CD4-positive, alpha-beta T cell treated with Interleukin-2 at 100 ng/mL for 4 hours (primary cell): ENCODE results near the gene RSPO1.

Experiments used
- DNase-seq: peaks from one replicate; pipeline ENCODE4 v3.0.0-alpha.2; 2020; ENCODE audit warnings: low spot score

The RSPO1 gene

DNA sequence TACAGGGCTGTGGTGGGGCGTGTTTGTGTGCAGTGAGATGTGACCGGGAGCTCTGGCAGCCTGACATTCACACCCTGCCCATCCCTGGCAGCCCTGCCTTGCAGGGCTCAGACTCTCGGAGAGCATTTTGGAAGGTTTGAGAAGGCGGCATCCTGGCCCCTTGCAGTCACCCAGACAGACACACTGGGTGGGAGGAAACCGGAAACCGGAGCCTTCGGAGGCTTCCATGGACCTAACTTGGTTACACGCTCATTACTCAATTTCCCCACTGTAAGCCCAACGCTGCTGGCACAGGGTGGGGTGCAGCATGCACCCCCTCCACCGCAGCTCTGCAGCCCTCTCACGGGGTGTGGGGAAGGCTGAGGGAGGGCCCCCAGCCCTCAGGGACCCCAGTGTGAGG is 22.2 kb upstream of the RSPO1 start:
- DNase-seq = no peak

DNA sequence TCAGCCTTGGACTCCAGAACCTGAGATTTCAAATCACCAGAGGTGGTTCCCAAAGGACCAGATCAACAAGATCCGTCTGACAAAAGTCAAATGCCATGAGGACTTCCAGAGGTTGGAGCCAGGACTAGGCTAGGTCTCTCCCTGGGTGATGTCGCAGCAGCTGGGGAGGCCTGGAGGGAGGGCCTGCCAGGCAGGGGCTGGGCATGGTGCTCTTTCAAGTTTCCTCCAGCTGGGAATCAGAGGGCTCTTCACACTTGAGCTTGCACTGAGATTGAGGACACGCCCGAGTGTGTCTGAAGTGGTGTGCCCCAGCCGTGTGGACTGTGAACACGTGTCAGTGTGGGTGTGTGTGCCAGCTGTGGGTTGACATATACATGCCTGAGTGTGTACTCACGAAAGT is 21.3 kb upstream of the RSPO1 start:
- DNase-seq = no peak

DNA sequence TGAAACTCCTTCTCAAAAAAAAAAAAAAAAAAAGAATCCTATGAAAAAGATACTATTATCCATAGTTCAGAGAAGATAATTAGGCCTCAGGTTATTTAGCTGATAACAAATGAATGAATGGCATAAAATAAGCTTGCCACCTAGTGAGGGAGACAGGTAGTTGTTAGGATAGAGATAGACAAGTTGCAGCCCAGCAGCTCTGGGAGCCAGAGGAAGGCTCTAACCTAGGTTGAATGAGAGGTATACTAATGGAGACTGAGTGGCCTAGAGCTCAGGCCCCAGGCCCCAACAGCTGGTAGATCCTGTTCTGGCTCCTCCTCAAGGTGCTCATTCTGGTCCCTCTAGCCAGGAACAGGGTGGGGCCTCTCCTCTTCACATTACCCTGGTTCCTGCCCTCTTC is 20.6 kb upstream of the RSPO1 start:
- DNase-seq = no peak

DNA sequence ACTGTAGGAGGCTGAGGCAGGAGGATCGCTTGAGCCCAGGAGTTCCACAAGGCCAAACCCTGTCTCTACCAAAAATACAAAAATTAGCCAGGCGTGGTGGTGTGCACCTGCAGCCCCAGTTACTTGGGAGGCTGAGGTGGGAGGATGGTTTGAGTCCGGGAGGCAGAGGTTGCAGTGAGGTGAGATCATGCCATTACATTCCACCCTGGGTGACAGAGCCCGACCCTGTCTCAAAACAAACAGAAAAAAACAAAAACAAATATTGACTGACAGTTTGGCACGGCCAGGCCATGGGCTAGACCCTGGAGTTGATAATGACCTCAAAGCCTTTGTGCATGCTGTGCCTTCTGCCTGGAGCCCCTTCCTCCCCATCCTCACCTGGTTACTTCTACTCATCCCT is 19.2 kb upstream of the RSPO1 start:
- DNase-seq = no peak

DNA sequence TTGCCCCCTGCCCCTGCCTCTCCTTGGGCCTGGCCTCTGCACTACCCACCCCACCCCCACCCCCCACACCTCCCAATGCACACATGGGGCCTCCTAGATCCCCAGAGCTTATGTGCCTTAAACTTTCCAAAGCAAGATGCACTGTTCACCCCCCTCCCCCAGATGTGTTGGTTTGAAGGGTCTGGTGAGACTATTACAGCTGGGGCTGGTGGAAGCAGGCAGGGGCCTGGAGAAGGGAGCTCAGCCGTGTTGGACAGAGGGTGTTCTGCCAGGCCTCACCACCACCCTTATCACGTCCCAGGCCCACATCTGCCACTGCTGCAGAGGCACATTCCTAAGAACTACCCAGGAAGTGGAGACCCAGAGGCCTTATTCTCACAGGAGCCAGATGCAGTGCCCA is 18.3 kb upstream of the RSPO1 start:
- DNase-seq = no peak

DNA sequence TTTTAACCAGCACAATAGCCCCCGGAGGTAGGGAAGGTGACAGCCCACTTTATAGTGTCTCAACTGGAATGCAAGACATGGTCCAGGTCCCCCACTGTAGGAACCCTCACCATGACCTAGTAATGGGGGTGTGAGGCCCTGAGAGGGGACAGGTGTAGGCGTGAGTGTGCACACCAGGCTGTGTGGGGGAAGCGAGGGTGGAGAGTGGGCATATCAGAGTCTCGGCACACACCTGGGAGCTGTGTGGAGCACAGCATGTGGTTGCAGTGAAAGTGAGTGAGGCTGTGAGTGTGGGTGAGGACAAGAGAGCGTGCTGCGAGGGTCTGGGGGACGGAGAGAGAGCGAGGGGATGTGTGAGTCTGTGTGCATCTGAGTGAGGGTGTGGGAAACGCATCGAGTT is 17.1 kb upstream of the RSPO1 start:
- no peak for DNase-seq

DNA sequence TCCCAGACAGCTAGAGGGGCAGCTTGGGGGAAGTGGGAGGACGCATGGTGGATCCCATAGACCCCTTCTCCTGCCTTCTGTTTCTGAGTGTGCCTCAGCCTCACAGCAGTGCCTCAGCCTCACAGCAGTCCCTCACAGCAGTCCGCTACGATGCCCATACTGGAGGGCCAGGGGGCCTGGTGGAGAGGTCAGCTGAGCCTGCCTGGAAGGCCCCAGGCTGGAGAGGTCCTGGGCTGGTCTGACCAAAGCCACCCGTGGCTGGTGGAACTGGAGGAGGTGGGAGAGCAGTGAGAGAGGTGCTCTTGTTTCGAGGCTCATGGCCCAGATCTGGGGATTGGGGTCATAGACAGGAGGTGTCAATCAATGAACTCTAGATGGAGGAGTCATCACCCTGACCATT is 16.0 kb upstream of the RSPO1 start:
- DNase-seq = no peak

- no peak for DNase-seq
These were observed 15.5 kb upstream of the RSPO1 start for GRCh38 chr1:37650173-37650572.

DNA sequence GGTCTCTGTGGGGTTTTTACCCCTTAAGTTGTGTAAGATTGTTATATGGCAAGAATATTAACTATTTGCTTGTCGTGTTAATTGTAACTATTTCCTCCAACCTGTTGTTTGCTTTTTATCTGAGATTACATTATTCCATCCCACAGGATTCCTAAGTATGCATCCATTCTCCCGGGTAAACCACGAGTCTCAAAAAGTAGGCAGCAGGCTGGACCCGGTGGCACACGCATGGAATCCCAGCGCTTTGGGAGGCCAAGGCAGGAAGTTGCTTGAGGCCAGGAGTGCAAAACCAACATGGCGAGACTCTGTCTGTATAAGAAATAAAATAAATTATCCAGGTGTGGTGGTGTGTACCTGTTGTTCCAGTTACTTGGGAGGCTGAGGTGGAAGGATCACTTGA is 12.6 kb upstream of the RSPO1 start:
- DNase-seq = no peak

DNA sequence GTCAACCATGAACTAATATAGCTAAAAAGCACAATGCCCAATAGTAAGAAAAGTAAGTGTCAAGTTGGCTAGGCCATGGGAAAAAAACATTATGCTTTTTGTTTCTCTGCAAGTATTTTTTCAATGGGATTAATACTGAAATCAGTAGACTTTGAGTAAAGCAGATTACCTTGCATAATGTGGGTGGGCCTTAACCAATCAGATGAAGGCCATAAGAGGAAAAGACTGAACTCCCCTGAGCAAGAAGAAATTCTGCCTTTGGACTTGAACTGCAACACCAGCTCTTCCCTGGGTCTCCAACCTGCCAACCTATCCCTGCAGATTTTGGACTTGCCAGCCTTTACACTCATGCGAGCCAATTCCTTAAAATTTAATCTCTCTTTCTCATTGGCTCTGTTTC is 6.4 kb upstream of the RSPO1 start:
- DNase-seq = no peak

- DNase-seq = no peak
These were observed 1.7 kb upstream of the RSPO1 start for GRCh38 chr1:37636435-37636834.

DNA sequence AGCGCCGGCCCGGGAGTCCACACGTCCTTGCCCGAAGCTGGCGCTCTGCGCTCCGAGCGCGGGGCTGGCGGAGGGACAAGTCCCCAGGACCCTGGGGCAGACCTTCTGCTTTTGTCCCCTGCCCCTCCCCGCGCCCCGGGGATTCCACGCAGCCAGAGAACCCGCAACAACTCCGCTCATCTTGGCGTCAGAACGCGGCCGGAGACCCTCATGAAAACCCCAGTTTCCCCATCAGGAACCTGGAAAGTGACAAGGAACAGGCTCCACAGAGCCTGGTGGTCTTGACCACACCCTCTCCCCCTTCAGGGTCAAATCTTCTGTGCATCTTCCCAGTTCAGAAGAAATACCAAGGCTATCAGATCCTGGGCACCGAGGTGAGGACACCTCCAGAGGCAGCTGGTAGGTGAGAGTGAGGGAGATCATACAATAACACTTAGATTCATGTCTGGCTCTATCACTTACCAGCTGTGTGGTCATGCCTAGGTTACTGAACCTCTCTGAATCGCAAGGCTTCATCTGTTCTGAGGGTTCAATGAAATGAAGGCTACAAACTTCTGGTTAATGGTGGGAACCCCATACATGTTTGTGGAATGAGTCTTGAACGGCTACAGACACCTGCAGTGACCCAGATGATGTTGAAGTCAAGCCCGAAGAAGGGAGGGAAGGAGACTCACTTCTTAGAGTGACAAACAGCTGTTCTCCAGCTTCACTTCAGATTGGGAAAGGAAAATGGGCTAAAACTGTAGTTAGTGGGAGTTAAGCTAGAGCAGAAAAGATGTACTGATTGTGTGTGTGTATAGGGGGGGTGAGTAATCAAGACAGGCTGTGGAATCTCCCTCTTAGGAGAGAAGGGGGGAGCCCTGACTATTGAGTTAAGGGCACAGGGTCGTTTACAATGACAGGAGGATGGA is 555 bp upstream of the RSPO1 start:
- DNase-seq = no peak

DNA sequence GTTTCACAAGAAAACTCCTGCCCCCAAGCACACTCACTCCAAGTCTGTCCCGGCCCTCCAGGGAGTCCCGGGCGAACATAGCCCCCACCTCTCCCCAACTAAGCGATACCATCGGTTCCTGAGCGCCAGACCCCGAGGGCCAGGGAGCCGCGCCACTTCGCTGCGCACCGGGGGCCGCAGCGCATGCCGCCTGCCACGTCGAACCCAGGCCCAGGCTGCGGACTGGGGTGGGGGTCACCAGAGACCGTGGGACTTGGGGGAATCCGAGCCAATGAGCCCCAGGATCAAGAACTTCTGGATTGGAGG is 801 bp downstream of the RSPO1 start:
- no peak for DNase-seq

DNA sequence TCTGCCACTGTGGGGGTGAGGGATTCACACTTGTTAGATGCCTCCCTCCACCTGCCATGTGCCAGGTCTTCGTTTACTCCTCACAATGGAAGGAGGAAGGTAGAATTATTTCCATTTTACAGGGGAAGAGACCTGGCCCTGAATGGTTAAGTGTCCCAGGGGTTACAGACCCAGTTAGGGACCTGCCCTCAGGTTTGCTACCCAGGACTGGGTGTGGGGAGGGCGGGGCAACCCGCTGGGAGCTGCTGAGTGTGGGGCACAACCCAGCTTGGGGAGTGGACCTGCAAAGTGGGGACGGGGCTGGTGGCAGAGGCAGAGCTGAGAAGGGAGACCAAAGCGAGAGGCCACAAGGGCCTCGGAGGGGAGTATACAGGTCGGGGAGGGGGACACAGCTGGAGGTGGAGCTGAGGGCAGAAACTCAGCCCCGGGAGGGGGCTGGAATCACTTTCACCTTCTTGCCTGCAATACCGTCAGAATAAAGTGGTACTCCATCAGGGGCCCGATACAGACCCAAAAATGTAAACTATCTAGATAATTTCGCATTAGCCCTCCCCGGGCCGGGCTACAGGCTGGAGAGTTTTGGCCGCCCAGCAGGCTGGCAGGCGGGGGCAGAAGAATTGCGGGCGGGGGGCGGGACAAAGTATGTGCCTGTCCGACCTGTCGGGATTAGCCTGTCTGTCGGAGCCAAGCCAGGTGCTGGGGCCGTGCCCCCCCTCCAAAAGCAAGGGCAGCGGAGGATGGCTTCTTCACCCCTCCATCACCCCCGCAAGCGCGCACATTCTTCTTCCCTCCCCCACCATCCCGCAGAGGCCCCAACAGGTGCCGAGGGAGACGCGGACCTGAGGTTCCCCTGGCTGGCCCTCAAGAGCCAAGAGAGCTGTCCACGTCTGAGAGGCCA is 1.4 kb downstream of the RSPO1 start:
- no peak for DNase-seq

DNA sequence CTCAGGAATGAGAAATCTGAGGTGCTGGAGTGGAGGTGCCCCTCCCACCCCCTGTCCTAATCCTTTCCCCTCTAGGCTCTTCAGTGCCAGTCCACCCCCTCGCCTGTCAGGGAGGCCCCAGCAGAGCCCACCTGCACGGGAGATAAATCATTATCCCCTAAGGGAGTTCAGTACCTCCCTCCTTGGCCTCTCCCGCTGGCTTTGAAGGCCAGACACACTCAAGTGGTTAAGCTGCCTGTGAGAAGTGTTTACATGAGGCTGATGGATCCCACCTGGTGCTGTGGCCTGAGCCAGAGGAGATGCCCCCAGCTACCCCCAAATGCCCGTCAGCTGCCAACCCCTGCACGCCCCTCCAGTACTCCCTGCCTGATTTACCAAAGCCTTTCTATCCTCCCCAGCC is 3.7 kb downstream of the RSPO1 start:
- no peak for DNase-seq

DNA sequence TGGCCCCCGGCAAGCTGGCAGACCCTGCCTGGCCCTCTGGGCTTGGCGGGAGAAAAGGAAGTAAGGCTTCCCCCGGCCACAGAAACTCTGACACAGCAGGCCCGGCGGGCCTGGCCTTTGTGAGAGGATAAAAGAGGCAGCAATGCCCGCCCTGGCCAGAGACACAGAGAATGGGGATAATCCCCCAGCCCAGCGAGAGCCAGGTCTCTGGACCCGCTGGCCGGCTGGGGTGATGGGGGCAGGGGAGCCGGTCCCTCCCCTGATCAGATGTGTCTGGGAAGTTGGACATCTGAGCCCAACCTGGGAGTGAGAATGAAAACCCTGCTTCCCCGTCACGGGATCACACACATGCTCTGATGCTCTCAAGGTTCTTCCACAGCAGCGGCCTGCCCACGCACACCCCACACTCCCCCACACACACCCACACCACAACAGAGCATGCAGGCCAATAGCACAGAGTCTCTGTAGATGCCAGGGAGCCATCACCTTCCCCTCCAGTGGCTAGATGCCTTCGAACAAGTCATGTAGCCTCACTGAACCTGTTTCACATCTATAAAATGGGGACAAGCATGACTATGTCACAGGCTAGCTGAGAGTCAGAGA is 4.2 kb downstream of the RSPO1 start:
- DNase-seq = no peak

- DNase-seq = no peak
These were observed 4.8 kb downstream of the RSPO1 start for GRCh38 chr1:37629726-37630425.

DNA sequence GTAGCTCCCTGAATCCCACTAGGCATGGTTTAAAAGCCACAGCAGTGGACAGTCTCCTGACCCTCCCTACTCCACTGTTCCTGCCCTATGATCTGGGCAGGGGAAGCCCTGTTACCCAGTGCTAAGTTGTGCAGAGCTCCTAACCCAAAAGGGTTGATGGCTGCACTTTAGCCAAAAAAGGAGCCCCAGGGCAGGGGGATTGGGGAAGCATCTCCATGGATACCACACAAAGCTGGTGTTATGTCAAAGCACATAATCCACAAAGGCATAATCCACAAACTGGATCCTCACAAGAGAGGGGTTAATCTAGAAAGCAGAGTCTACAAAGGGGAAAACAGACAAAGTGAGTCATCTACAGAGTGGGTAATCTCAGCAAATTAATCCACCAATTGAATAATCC is 5.7 kb downstream of the RSPO1 start:
- no peak for DNase-seq

GRCh38 chr1:37628026-37628556 is 6.6 kb downstream of the RSPO1 start:
- no peak for DNase-seq

DNA sequence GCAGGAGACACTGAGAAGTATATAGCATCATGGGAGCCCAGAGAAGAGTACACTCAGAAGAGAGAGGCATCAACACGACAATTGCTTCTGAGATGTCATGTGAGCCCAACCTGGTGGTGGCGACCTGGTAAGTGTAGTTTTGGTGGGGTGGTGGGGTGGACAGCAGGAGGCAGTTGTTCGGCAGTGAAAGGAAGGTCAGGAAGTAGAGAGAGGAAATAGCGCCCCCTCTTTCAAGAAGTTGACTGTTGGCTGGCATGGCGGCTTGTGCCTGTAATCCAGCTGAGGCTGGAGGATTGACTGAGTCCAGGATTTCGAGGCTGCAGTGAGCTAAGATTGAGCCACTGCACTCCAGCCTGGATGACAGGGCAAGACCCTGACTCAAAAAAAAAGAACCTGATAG is 12.6 kb downstream of the RSPO1 start:
- DNase-seq = no peak

GRCh38 chr1:37621326-37621870 is 13.3 kb downstream of the RSPO1 start:
- DNase-seq = no peak

GRCh38 chr1:37620707-37621106 is 14.0 kb downstream of the RSPO1 start:
- no peak for DNase-seq
